Femur (tissue), 1 donor: Measurements from ENCODE around the gene PNPLA7.
"Not testable (repeated sequence)": the region's sequence is repeated elsewhere in the genome, so short reads cannot be mapped to it uniquely, and the experiment has no call there.

Experiments
- DNase-seq: peaks from one replicate; pipeline ENCODE4 v3.0.0-alpha.2; 2017

The PNPLA7 gene

DNA sequence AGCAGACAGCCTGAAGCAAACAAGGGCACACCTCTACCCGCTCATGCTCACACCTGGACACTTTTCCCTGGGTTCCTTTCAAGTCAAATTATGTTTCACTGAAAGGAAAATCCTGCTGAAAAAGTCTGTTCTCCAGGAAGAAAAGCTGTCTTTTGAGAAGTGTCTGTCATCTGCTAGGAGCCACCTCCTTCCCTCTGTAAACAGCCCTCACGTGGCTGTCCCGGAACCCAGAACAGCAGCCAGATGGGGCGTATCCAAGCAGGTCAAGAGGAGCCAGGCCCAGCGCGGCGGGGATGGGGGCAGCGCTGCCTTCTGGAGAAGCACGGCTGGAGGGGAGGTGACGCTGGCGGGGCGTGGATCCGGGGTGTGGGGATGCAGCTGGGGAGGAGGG, at the start of gene PNPLA7:
PNPLA7 (minus strand) TSS at position 172 of the 391 bp plus-strand sequence. CDS start 205 bp downstream, outside the sequence.
- peak; percentile 89 for DNase-seq

DNA sequence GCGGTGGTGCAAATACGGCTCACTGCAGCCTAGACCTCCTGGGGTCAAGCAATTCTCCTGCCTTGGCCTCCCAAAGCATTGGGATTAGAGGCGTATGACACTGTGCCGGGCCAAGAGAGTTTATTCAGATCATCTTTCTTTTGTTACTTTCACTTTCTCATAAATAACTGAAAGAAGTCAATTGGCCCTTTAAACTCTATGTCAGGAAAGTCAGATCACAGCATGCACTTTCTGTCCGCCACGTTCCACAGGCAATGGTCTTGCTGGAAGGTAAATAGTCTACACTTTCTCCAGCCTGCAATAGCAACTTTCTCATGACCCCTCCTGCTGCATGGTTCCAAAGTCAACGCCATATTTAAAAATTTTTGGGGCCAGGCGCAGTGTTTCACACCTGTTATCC, 48.7 kb upstream of the PNPLA7 start:
- DNase-seq = no peak

- not testable (repeated sequence) for DNase-seq
These were observed 46.4 kb upstream of the PNPLA7 start for GRCh38 chr9:137596577-137596976.

DNA sequence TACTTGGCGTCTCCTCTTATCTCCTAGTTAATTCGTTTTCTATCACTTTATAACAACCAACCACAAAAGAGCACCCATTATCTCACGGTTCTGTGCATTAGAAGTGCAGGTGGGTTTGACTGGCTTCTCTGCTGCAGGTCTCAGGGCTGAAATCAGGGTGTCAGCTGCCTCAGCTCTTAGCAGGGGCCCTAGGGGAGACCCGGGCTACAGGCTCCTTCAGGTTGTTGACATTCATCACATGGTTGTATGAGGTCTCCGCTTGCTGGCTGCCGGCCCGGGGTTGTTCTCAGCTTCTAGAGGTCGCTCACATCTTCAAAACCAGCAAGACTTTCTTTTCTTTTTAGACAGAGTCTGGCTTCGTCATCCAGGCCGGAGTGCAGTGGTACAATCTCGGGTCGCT, 43.0 kb upstream of the PNPLA7 start:
- DNase-seq = no peak

DNA sequence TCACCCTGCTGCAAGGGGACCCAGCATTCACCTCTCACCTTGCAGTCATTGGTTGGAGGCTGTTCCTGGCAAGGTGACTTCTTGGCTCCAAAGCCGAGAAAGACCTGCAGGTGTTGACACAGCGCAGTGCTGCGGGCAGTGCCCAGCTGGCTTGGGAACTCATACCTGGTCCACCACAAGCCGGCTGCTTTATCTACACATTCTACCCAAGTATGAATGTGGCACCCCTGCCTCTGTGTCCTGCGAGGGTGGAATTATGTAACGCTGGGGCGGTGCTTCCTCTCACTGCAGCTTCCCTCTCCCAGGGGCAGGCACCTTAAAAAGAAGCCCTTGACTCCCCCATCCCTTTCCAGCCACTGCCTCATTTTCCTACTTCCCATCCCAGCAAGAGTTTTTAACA, 42.6 kb upstream of the PNPLA7 start:
- DNase-seq = no peak

- DNase-seq = peak; percentile 93
These were observed 40.5 kb upstream of the PNPLA7 start, which contains the start of gene ZMYND19 for GRCh38 chr9:137590469-137591383. ZMYND19 (minus strand) TSS chr9:137590512; CDS start chr9:137590263, 249 bp downstream.

DNA sequence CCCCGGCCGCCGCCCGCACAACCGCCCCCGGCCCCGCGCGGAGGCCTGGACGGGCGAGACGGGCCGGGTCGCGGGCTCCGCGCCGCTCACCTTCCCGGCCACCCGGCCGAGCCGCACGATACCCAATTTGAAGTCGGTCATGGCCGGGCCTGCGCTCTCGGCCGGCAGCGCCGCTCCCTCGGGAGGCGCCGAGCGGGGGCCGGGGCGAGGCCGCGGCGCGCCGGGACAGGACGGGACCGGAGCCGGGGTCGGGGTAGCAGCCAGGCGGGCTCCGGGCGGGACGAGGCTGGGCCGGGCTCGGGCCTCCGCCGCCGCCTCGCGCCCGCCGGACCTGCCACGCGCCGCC, 39.9 kb upstream of the PNPLA7 start:
- no peak for DNase-seq

- no peak for DNase-seq
These were observed 39.4 kb upstream of the PNPLA7 start for GRCh38 chr9:137589441-137590122.

DNA sequence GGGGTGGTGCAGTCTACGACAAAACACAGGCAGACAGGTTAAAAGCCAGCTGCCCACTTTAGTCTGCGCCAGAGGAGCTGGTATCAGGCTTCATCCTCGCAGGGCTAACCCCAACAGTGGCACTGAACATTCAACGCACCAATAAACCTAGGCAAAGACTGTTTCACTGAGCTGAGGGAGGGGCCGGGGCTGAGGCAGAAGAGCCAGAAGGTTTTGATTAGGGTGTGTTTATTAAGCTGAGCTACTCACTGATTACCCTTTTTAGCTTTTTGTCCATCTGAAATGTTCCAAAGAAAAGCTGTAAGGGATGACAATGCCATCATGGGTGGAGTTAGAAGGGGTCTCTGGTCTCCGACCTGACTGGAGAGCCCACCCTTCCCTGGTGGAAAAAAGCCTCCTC, 38.7 kb upstream of the PNPLA7 start:
- DNase-seq = no peak

DNA sequence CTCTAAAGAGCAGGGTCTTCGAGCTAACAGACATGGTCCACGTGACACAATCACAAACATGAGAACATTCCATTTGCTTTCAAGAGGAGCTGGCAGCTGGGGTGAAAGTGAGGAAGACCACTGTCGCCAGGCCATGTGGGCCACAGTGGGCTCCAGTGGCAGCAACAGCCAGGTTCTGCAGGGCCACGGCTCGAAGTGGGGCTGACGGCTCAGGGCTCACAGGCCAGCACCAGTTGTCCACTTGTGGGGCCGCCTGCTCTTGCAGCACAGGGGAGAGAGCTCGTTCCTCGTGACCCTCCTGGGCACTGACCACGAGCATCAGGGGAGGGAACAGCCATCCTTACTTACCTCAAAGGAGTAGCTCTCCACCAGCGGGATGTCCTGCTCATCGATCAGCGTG, 38.1 kb upstream of the PNPLA7 start:
- no peak for DNase-seq

DNA sequence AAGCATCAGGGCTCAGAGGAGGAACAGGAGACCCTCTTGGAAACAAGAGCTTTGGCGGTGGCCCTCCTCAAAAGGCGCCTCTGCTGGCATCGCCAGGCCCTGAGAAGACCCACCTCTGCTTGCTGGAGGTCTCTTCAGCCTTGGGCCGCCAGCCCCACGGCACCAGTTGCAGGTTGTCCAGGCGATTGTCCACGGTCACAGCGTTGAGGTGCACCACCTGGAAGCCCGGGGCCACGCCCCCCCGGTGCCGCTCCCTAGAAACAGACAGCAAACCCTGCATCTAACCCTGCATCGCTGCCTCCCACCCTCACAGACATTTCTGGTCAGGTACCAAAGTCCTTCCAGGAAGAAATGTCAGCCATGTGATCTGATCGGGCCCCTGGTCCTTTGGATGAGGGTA, 36.7 kb upstream of the PNPLA7 start:
- DNase-seq = no peak

- DNase-seq = no peak
These were observed 33.8 kb upstream of the PNPLA7 start for GRCh38 chr9:137583957-137584356.

DNA sequence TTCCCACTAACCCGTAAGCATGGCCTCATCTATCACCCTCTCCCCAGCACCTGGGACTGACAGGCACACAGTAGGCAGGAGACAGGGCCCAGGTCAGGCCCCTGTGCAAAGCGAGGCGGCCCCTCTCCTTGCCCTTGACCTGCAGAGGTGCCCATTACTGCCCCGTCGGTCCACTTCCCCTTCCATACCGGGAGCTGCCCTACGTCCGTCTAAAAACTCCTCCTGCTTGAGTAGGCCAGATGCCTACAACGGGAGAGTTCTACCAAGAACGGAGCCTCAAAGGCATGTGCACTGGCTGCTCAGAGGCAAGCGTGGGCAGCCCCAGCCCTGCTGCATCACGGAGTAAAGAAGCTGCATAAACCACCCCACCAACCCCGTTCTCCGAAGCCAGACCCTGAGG, 33.1 kb upstream of the PNPLA7 start:
- no peak for DNase-seq

- no peak for DNase-seq
These were observed 32.2 kb upstream of the PNPLA7 start for GRCh38 chr9:137582286-137582860.

GRCh38 chr9:137581361-137582285, 31.4 kb upstream of the PNPLA7 start:
- DNase-seq = no peak

DNA sequence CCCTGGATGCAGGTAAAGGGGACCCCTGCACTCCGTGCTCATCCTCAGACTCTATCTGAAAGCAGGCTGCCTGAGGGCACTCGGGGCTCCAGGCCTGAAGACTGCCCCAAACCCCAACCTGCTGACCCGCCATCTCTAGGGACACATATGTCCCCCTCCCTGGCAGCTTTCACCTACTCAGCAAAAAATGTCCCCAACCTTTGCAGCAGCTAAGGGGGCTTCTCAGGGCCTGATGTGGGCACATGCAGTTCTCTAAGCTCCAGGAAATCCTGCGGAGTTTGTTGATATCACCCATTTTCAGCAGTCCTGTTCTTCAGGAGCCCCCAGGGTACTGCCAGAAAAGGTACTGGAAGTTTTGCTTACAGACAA, 30.7 kb upstream of the PNPLA7 start:
- DNase-seq = no peak

GRCh38 chr9:137580209-137580953, 30.2 kb upstream of the PNPLA7 start:
- DNase-seq = no peak

DNA sequence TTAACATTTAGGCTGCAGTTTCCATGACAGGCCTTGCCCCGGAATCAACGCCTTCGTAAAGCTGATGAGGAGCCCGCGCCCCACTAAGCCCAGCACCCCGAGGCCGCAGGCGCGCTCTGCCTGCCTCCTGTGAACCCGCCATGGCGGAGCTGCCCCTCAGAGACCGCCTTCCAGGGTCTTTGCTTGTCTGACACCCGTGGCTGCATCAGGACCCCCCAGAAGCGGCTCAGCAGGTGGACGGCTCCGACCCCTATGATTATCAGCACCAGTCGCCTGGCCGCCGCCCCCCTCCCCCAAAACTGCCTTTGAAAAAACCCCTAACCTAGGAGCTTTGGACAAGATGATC, 29.0 kb upstream of the PNPLA7 start:
- DNase-seq = no peak

DNA sequence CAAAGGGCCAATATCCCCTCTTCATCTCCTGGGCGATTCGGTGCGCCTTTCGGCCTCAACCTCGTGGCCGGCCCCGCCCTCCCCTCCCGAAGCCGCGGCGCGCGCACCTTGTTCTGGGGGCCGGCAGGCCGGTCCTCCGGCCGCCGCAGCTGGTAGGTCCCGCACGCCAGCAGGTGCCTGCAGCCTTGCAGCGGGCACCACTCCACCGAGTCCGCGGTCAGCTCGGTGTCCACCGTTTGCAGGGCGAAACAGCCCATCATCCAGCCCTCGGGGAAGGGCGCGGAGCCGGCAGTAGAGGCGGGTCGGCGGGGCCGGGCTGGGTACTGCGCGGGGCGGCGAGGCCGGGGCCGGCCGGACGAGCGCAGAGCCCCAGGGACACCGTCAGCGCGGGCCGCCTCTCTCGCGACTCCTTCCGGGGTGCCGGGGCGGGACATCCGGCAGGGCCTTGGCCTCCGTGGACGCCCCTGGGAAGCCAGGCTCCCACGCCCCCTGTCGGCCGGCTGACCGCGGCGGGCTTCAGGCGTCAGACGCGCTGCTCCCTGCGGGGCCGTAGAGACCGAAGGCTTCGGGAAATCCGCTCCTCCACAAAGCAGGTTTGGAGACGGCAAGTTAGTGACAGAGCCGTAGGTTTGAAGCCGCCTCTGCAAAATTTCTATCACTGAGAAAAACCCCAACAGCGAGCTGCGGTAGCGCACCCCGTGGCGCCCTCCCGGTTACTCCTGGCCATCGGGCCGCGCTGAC, 28.5 kb upstream of the PNPLA7 start, which contains the start of gene DPH7:
DPH7 (minus strand) TSS at position 408 of the 741 bp plus-strand sequence; CDS start at position 260, 148 bp downstream.
- peak; percentile 96 for DNase-seq

- DNase-seq = no peak
These were observed 25.7 kb upstream of the PNPLA7 start for GRCh38 chr9:137575716-137576411.

- no peak for DNase-seq
These were observed 25.1 kb upstream of the PNPLA7 start for GRCh38 chr9:137575364-137575715.
